Middle frontal gyrus (tissue), 1 donor: ENCODE results near the gene ZFR.
"Not testable (repeated sequence)": the region's sequence is repeated elsewhere in the genome, so short reads cannot be mapped to it uniquely, and the experiment has no call there.

Experiments used
- DNase-seq: peaks from one replicate; pipeline ENCODE4 v3.0.0-alpha.2; 2015; ENCODE audit warnings: low spot score; ENCODE audit errors: extremely low spot score

The ZFR gene

DNA sequence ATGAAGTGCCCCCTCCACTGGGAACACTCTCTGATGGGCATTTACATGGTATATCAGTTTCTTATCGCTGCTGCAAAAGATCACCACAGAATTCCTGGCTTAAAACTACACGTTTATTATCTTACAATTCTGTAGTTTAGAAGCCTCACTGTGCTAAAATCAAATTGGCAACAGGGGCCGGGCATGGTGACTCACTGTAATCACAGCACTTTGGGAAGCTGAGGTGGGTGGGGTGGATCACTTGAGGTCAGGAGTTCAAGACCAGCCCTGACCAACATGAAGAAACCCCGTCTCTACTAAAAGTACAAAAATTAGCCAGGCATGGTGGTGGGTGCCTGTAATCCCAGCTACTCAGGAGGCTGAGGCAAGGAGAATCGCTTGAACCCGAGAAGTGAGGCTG lies 7.8 kb upstream of the ZFR start:
- DNase-seq, result not testable (repeated sequence)

DNA sequence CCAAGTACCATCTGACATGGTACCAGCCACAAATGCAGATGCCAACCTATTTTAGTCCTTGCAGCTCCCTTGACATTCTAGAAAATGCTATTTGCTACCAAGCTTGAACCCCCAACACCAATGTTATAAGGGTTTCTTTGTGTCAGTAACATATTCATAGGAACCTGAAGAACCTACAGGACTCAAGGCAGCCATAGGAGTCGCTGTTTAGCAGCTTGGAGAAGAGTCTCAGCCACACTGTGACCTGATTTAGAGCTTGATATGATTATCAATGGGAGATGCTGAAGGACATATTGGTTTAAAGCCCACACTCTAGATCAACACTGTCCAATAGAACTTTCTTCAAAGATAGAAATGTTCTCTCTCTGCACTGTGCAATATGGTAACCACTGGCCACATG lies 6.4 kb upstream of the ZFR start:
- no peak for DNase-seq

DNA sequence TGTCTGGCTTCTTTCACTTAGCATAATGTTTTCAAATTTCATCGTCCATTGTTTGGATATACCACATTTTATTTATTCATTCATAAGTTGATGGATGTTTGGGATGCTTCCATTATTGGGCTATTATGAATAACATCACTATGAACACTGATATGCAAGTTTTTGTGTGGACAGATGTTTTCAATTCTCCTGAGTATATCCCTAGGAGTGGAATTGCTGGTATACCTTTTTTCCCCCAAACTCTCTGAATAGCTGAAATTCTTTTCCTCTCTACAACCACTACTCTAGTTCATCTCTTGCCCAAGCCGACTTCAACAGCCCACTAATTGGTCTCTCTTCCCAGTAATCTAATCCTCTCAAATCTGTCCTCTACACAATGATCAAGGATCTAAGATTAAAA lies 4.7 kb upstream of the ZFR start:
- no peak for DNase-seq

DNA sequence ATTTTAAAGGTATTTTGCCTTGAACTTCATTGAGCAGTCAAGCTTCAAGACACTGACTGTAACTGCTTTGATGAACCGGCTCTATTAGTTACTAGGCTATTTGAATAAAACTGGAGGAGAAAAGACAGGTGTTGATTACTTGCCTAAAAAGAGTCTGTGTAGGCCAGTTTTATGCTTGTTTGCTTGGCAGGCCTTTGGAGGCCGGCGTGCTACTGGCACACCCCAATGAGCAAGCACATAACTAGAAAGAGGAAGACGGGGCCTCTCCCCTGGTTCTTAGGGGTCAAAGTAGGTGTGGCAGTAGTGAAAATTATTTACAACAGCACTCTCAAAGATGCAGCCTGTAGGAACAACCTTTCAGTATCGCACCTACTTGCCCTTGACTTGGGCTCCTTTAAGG lies 2.1 kb upstream of the ZFR start:
- DNase-seq, result no peak

DNA sequence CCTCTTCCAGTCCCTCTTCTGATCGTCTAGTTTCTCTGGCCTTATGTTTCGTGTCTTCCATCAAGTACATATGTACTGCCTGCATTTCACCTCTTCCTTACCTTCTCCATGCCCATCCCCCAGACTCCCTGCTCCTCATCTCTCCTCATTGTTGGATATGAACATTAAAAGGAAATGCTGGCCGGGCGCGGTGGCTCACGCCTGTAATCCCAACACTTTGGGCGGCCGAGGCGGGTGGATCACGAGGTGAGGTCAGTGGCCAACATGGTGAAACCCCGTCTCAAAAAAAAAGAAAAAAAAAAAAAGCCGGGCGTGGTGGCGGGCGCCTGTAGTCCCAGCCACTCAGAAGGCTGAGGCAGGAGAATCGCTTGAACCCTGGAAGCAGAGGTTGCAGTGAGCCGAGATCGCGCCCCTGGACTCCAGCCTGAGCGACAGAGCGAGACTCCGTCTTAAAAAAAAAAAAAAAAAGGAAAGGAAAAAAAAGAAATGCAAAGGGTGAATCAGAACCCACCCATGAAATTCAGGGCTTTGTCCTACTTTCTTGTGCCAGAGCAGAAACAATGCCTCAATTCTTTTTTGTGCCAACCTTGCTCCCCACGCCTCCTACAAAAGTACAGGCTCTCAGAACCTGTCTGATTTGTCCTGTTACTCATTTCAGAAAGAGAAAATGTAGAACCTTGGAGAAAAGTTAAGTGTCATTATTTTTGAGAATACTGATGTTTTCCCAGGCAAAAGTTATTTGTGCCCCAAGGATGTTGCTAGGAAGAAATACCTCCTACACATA lies 1.5 kb upstream of the ZFR start:
- no peak for DNase-seq

DNA sequence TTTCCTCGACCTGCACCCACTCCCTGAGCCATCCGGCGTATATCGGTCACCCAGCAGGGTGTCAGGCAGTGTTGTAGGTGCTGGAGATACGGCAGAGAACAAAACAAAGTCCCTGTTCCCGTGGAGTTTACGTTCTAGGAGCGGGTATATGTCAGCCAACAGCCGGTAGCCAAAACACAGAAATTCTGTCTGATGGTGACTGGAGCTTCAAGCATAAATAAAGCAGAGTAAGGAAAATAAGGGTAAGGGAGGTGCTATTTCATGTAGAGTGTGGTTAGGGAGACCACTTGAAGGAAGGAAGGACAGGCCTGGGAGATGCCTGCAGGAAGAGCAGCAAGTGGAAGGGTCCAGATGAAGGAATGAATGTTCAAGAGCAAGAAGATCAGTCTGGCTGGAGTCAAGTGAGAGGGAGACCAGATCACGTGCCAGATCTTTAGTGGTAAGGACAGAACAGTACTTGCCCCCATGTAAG lies 783 bp upstream of the ZFR start:
- no peak for DNase-seq

DNA sequence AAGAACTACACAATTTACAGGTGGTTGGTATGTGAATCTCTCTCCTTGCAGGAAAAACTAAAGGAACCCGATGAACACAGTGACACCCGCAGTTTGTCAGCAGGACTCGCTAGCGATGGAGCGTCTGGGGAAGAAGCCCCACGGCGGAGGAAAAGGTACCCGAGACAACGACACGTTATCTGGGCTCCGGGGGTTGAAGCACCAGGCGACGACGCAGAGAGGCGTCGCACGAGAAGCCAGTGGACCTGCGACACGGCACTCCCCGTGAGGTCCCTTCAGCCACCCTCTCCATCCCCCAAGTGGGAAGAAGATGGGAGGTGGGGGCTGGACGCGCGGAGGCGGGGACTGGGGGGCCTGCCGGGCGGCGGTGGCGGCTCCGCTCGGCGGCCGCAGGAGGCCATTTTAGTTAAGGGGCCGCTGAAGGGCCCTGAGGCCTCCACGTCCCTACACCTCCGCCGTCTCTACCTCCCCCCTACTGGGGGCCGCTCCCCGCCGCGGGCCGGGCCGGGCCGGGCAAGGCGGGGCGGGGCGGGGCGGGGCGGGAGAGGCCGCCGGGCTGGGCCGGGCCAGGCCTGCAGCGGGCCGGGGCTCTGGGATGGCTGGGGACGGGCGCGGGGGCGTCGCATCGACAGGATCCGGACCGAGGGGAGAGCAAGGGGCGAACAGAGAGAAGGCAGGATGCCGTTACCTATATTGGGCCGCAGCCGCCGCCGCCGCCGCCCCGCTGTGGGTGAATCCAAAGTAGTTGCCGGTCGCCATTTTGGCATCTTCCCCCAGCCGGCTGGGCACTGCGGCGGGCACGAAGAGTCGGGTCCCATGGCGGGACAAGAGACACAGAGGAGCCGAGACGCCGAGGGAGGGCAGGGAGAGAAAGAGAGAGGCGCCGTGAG lies 754 bp downstream of the ZFR start:
- DNase-seq, result no peak

DNA sequence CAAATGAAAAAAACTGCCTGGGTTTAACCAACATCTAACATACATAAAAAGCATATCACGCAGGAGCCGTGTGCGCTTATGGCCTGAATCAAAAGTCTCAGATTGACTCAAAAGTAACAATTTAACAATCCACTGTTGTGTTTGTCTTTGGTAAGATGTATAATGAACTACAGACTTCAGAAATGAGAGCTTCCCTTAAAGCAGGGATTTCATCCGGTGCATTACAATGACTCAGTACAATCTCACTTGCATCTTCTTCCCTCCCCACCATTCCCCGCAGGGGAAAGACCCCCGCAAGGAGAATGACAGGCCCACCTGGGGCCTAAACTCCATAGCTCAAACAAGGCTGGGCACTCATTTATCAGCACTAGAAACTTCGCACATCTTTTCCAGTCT lies 1.4 kb downstream of the ZFR start:
- no peak for DNase-seq

DNA sequence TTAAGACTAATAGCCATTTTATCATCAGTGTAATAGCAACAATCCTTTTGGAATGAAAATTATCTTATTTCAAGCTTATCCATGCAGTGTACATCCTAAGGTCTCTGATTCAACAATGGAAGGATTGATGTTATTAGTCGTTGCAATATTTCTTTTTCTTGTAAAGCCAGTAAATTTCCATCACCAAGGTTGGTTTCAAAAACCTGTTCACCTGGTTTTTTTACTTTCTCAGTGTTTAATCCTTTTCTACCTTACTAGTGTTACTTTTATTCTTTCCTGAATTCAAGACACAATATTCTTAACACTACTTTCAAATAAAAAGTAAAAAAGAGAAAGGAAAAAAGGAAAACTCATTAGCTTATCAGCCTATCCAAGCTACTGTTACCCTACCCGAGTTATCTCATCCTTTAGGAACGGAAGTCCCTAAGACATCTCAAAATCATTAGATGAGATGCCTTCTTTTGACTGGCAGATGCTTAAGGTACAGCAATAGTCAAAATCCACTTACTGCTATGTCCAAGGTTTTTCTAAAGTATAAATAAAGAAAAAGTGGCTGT lies 5.4 kb downstream of the ZFR start:
- no peak for DNase-seq

DNA sequence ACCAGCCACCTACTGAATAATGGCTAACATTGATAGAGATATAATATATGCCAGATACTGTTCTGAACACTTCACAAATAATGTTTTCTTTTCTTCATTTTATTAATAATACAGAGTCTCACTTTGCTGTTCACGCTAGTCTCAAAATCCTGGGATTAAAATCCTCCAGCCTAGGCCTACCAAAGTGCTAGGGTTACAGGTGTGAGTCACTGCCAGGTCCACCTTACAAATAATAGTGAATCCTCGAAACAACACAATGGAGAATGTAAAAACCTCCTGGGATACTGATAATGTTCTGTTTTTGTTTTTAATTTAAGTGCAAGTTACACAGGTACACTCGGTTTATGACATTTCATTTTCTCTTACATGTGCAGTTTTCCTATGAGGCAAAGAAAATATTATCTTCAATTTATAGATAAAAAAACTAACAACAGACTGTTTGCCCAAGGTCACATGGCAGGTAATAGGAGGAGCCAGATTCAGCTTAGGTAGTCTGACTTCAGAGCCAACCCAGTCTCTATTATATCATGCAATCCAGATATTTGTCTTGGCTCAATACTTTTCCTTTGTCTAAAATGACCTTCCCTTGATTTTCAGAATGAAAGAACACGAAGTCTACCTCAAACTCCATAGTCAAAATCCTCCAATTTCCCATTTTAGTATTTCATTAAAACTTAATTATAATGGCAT lies 7.8 kb downstream of the ZFR start:
- no peak for DNase-seq

DNA sequence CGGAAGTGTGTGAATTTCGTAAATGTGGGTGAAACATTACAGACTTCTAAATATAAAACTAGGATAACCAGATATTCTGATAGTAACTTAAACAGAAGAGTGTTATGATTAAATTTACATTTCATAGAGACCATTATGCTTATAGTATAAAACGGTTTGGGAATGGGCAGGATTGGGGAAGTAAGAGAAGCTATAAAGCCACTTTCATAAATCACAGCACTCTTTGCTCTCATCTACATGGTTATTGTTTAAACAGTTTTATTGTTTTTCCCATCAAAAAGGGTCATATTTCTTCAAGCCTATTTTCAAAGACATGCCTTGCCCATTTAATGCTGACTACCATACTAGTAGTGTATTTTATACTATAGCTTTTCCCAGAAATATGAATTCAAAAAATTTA lies 9.2 kb downstream of the ZFR start:
- DNase-seq, result no peak

DNA sequence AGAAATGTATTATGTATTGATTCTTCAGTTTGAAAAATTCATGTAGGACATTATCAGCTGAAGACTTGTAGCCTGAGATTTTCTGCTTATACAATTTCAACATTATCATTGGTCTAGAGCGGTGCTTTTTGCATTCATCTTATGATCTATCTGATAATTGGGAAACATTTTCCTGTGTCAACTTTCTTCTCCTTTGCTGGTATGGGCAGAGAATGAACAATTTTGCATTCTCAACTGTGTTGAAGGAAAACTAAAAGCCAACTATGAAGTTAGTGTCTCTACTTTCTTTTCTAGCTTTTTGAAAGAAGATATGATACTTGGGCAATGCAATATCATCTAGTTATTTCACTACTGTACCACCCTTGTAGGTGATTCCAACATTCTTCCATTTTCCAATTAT lies 10.3 kb downstream of the ZFR start:
- no peak for DNase-seq

DNA sequence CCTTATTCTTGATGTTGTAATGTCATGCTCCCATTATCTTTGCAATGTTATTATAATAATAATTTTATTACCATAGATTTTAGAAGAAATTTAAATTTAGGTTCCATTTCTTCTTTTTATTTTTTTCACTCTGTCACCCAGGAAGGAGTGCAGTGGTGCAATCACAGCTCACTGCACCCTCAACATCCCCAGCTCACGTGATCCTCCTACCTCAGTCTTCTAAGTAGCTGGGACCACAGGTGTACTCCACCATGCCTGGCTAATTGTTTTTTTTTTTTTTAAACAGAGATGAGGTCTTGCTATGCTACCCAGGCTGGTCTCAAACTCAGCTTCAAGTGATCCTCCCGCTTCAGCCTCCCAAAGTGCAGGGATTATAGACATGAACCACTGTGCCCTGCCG lies 11.9 kb downstream of the ZFR start:
- DNase-seq, result no peak

DNA sequence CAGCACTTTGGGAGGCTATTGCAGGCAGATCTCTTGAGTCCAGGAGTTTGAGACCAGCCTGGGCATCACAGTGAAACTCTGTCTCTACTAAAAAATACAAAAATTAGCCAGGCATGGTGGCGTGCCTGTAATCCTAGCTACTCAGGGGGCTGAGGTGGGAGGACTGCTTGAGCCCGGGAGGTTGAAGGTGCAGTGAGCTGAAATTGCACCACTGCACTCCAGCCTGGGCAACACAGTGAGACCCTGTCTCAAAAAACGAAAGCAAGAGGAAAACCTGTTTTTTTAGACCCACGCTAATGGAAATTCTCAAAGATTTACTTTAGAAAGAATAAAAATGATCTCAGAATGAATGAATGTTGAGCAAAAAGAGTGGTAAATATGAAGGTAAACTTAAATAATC lies 13.7 kb downstream of the ZFR start:
- not testable (repeated sequence) for DNase-seq

DNA sequence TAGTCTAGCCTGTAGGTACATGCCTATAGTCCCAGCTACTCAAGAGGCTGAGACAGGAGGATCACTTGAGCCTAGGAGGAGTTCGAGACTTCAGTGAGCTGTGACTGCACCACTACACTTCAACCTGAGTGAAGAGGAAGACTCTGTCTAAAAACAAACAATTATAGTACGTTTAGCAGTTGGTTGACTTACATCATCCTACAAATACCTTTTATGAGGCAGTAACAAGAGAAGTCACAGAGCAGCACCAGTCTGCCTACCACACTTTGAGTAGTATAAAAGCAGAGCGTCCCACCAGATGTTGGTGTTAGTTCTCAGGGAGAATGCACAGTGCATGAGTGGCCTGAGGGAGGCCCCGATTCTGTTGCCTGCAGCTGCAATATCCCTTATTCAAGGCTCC lies 16.1 kb downstream of the ZFR start:
- DNase-seq, result no peak

DNA sequence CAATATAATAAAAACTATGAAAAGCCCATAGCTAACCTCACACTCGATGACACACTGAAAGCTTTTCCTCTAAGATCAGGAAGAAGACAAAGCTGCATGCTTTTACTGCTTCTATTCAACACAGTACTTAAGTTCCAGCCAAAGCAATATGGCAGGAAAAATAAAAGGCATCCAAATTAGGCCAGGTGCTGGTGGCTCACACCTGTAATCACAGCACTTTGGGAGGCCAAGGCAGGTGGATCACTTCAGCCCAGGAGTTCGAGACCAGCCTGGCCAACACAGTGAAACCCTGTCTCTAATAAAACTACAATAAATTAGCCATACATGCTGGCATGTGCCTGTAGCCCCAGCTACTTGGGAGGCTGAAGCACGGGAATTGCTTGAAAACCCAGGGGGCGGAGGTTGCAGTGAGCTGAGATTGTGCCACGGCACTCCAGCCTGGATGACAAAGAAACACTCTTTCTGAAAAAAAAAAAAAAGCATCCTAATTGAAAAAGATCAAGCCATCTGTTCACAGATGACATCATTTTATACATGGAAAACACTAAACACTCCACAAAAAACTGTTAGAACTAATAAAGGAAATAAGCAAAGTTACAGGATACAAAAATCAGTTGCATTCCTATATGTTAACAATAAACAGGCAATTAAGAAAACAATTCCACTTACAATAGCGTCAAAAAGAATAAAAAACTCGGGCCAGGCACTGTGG lies 17.9 kb downstream of the ZFR start:
- no peak for DNase-seq

DNA sequence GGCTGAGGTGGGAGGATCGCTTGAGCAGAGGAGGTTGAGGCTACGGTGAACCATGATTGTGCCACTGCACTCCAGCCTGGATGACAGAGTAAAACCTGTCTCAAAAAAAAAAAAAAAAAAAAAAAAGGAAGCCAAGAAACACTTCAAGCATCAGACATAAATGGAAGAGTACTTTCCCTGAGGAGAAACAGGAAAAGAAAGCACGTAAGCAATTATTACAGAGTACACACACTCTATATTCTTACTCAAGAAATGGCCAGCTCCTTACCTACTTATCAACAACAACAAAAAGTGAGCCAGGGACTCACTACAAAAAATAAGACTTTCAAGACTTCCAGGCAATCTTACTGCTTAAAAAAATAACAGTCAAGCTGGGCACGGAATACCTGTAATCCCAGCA lies 21.8 kb downstream of the ZFR start:
- DNase-seq, result no peak

DNA sequence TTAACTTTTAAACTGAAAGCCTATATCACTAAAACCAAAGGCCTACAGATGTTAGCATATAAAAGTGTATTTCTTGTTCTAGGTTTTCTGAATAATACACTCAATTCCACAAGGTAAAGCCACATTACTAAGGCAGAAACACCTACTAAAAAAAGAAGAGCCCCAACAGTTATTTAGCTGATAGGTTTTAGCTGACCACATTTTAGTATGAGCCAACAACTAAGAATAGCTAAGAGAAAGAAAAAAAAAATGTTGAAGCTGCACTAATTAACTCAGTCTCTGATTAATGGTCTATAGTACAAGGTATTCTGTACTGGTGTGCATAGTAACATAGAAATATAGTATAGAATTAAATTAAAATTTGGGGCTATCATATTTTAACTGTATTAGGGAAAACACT lies 23.5 kb downstream of the ZFR start:
- no peak for DNase-seq

DNA sequence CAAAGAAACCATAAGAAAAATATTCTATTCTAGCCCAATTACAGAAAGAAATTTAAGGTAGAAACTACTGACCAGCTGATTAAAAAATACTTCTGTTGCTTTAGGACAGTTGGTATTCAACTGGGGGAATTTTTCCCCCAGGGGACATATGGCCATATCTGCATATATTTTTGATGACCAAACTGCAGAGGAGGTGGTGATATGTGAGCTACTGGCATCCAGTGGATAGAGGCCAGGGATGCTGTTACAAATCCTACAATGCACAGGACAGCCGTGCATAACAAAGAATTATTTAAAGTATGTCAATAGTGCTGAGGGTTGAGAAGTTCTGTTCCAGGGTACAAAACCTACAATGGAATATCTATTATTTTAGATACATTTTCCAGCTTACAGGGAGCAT lies 24.0 kb downstream of the ZFR start:
- no peak for DNase-seq

DNA sequence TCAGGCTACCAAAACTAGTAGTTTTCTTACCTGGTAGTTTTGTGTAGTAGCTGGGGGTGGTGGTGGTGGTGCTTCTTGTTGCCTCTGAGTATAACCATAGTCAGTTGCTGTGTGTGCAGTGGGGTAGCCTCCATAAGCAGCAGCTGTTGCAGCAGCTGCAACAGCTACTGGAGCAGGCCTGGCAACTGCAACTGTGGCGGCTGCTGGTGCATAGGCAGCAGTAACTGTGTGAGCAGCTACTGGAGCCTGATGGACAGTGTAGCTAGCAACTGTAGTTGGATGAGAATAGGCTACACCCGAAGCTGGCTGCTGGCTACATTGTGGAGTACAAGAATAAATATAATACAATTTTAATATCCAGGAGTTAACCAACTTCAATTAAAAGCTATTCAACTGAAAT lies 24.7 kb downstream of the ZFR start:
- no peak for DNase-seq
